Chondrocyte (in vitro differentiated cells): ENCODE measurements around the gene RPS6KC1. TPM values are rescaled to one million over a fixed set of nuclear protein-coding genes. Genes with fewer than 3 reads are reported as not detected.
A peak's percentile ranks its signal among the peaks of the same experiment; 100 is the strongest.

Experiments used
- DNase-seq: peaks from one replicate; pipeline ENCODE4 v3.0.0; 2021; ENCODE audit warnings: mixed read lengths, low spot score
- H3K27ac Mint-ChIP-seq: one replicate; pipeline ENCODE4 v1.8.0; 2021; ENCODE audit warnings: mild to moderate bottlenecking, moderate library complexity, mixed read lengths; ENCODE audit not compliant: unreplicated experiment
- H3K27me3 Mint-ChIP-seq: 2 replicates; pipeline ENCODE4 v1.8.0; 2021; ENCODE audit warnings: low read depth, mixed read lengths
- H3K36me3 Mint-ChIP-seq: 2 replicates; pipeline ENCODE4 v1.8.0; 2021; ENCODE audit warnings: low read depth, mixed read lengths
- H3K4me1 Mint-ChIP-seq: 2 replicates; pipeline ENCODE4 v1.8.0; 2021; ENCODE audit warnings: low read depth, mild to moderate bottlenecking, mixed read lengths
- H3K4me3 Mint-ChIP-seq: one replicate; pipeline ENCODE4 v1.8.0; 2021; ENCODE audit warnings: mild to moderate bottlenecking, moderate library complexity, mixed read lengths; ENCODE audit not compliant: unreplicated experiment
- H3K9me3 Mint-ChIP-seq: 2 replicates; pipeline ENCODE4 v1.8.0; 2021; ENCODE audit warnings: low read depth, mixed read lengths
- total RNA-seq: library from RNA; stranded (reverse); gene quantifications from 3 replicates; pipeline ENCODE4 v1.2.1, GENCODE V29; 2021
- TF ChIP-seq, protein P1 (sequence below): fragments of 200-600 bp; sonication (generic); IDR thresholded peaks from 2 replicates; pipeline ENCODE4 v1.5.0; 2021; ENCODE audit warnings: antibody characterized with exemption, mild to moderate bottlenecking, moderate library complexity

Gene RPS6KC1
- total RNA-seq, 1 donor from 2014 or later = 22.1 TPM

GRCh38 chr1:213070406-213070805 lies 19.4 kb downstream of the RPS6KC1 start:
- no peak for DNase-seq
- H3K27ac Mint-ChIP-seq = peak overlapping the region; percentile 49
- H3K36me3 Mint-ChIP-seq = peaks cover 6% of the 10 kb centered on the region
- H3K9me3 Mint-ChIP-seq = no peaks in the 10 kb centered on the region
- H3K27me3 Mint-ChIP-seq = no peaks in the 10 kb centered on the region
- TF ChIP-seq, protein P1, sequence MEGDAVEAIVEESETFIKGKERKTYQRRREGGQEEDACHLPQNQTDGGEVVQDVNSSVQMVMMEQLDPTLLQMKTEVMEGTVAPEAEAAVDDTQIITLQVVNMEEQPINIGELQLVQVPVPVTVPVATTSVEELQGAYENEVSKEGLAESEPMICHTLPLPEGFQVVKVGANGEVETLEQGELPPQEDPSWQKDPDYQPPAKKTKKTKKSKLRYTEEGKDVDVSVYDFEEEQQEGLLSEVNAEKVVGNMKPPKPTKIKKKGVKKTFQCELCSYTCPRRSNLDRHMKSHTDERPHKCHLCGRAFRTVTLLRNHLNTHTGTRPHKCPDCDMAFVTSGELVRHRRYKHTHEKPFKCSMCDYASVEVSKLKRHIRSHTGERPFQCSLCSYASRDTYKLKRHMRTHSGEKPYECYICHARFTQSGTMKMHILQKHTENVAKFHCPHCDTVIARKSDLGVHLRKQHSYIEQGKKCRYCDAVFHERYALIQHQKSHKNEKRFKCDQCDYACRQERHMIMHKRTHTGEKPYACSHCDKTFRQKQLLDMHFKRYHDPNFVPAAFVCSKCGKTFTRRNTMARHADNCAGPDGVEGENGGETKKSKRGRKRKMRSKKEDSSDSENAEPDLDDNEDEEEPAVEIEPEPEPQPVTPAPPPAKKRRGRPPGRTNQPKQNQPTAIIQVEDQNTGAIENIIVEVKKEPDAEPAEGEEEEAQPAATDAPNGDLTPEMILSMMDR = peak; percentile 61
- H3K4me3 Mint-ChIP-seq = no peak overlapping the region
- H3K4me1 Mint-ChIP-seq = peaks cover 13% of the 10 kb centered on the region

GRCh38 chr1:213075725-213076124 lies 24.7 kb downstream of the RPS6KC1 start:
- H3K27ac Mint-ChIP-seq = no peak overlapping the region
- no peaks in the 10 kb centered on the region for H3K27me3 Mint-ChIP-seq
- peaks cover 7% of the 10 kb centered on the region for H3K36me3 Mint-ChIP-seq
- DNase-seq = no peak
- H3K4me3 Mint-ChIP-seq = no peak overlapping the region
- TF ChIP-seq, protein P1 = no peak
- peaks cover 5% of the 10 kb centered on the region for H3K4me1 Mint-ChIP-seq
- H3K9me3 Mint-ChIP-seq = no peaks in the 10 kb centered on the region

DNA sequence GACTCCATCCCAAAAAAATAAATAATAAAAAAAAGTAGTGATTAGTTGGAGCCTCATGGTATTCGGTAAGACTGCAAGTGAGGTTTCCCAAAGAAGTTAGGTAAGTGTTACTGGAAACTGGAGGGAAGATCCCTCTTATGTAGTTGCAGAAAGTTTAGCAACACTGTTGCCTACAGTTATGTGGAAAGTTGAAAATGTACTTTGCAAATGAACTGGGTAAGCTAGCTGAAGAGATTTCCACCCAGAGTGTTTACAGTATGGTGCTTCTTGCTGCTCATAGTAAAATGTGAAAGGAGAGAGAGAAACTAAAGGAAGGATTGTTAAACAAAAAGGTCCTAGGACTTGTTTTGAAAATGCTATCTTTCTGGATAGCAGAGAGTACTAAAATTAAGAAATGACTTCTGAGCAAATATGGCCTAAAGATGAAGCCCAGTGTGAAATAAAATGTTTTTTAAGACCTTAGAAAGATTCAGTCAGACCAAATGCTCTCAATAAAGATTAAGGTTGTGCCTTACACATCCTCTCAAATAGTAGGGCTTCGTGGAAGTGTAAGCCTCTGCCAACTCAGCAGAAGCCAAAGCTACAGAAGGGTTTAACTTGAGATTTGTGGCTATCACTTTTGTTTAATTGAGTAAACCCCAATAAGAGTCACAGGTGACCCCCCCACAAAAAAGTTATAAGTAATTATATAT lies 31.5 kb downstream of the RPS6KC1 start:
- H3K4me3 Mint-ChIP-seq = no peak overlapping the region
- peaks cover 24% of the 10 kb centered on the region for H3K36me3 Mint-ChIP-seq
- H3K4me1 Mint-ChIP-seq = no peaks in the 10 kb centered on the region
- H3K27ac Mint-ChIP-seq = no peak overlapping the region
- peaks cover 5% of the 10 kb centered on the region for H3K9me3 Mint-ChIP-seq
- TF ChIP-seq, protein P1 = no peak
- no peaks in the 10 kb centered on the region for H3K27me3 Mint-ChIP-seq
- DNase-seq = no peak

GRCh38 chr1:213083112-213083445 lies 32.0 kb downstream of the RPS6KC1 start:
- no peaks in the 10 kb centered on the region for H3K4me1 Mint-ChIP-seq
- H3K27me3 Mint-ChIP-seq = no peaks in the 10 kb centered on the region
- no peak for DNase-seq
- no peak overlapping the region for H3K27ac Mint-ChIP-seq
- H3K9me3 Mint-ChIP-seq = peaks cover 5% of the 10 kb centered on the region
- TF ChIP-seq, protein P1 = no peak
- H3K4me3 Mint-ChIP-seq = no peak overlapping the region
- H3K36me3 Mint-ChIP-seq = peaks cover 29% of the 10 kb centered on the region

DNA sequence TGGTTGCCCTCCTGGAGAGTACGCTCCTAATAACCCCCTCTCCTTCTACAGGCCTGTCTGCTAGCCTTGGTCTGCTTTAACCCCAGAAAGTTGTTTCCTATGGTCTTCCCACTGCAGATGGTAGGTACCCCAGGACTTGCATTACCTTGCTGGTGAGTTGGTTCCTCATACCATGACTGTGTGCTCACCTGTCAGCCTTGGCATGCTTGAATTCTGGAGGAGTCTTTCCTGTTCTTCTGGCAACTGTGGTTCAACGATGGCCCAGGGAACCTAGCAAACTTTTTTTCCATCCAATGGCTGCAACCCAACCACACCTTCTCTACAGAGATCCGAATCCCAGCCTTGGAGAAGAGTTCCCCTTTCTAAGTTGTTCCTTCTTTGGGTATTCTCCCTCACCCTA lies 36.9 kb downstream of the RPS6KC1 start:
- TF ChIP-seq, protein P1 = no peak
- Mint-ChIP-seq H3K27me3 (no peaks in the 10 kb centered on the region), H3K4me1 (no peaks in the 10 kb centered on the region), H3K36me3 (peaks cover 26% of the 10 kb centered on the region), H3K27ac (no peak overlapping the region), H3K4me3 (no peak overlapping the region), H3K9me3 (peaks cover 5% of the 10 kb centered on the region)
- no peak for DNase-seq
